KMS-11 (cell line): Measurements from ENCODE around the gene CFAP97D2.
A peak's percentile ranks its signal among the peaks of the same experiment; 100 is the strongest.

Experiments
- H2AFZ ChIP-seq: fragments of 200-600 bp; sonication (generic); 2 replicates; pipeline ENCODE4 v1.6.1; 2016; ENCODE audit warnings: antibody characterized with exemption, mixed run types, low read depth
- H3K27ac ChIP-seq: fragments of 200-600 bp; sonication (generic); 2 replicates; pipeline ENCODE4 v1.6.1; 2016; ENCODE audit warnings: mild to moderate bottlenecking, mixed run types
- H3K27me3 ChIP-seq: fragments of 200-600 bp; sonication (generic); 2 replicates; pipeline ENCODE4 v1.6.1; 2017; ENCODE audit warnings: mild to moderate bottlenecking, low read depth, mixed run types, moderate library complexity; ENCODE audit not compliant: insufficient read depth
- H3K36me3 ChIP-seq: fragments of 200-600 bp; sonication (generic); 2 replicates; pipeline ENCODE4 v1.6.1; 2017; ENCODE audit warnings: mild to moderate bottlenecking, mixed run types; ENCODE audit not compliant: insufficient read depth
- H3K4me1 ChIP-seq: fragments of 200-600 bp; sonication (generic); 2 replicates; pipeline ENCODE4 v1.6.1; 2016; ENCODE audit warnings: mild to moderate bottlenecking, low read depth, mixed run types; ENCODE audit not compliant: poor library complexity, severe bottlenecking
- H3K4me2 ChIP-seq: fragments of 200-600 bp; sonication (generic); 2 replicates; pipeline ENCODE4 v1.7.0; 2016; ENCODE audit warnings: mild to moderate bottlenecking, mixed run types
- H3K4me3 ChIP-seq: fragments of 200-600 bp; sonication (generic); IDR thresholded peaks from 2 replicates; pipeline ENCODE4 v1.6.1; 2017; ENCODE audit warnings: low read depth, low read length, mixed read lengths; ENCODE audit not compliant: insufficient read depth
- H3K79me2 ChIP-seq: fragments of 200-600 bp; sonication (generic); 2 replicates; pipeline ENCODE4 v1.6.1; 2016; ENCODE audit warnings: low read depth, mixed run types; ENCODE audit not compliant: insufficient read depth
- H3K9ac ChIP-seq: fragments of 200-600 bp; sonication (generic); 2 replicates; pipeline ENCODE4 v1.6.1; 2016; ENCODE audit warnings: mild to moderate bottlenecking, mixed run types
- H4K20me1 ChIP-seq: fragments of 200-600 bp; sonication (generic); 2 replicates; pipeline ENCODE4 v1.6.1; 2016; ENCODE audit warnings: mild to moderate bottlenecking, mixed run types; ENCODE audit not compliant: insufficient read depth
- CTCF ChIP-seq: fragments of 200-600 bp; sonication (generic); conservative IDR thresholded peaks from 2 replicates; pipeline ENCODE4 v1.6.1; 2017; ENCODE audit warnings: low read depth, mild to moderate bottlenecking, antibody characterized with exemption, low read length, moderate library complexity, mixed read lengths

The CFAP97D2 gene

GRCh38 chr13:114234645-114235421, 55.8 kb downstream of the CFAP97D2 start, which contains the start of gene CDC16:
CDC16 (plus strand) TSS chr13:114234897; CDS start chr13:114235085, 188 bp downstream.
- Histone ChIP-seq H3K4me2 (peak within 1 kb of the TSS; percentile 100), H3K79me2 (peaks cover 23% of the 10 kb centered on the region), H3K4me1 (peaks cover 25% of the 10 kb centered on the region), H3K27me3 (no peaks in the 10 kb centered on the region), H2AFZ (peak within 1 kb of the TSS; percentile 76), H3K4me3 (peak within 1 kb of the TSS; percentile 45), H3K9ac (peak within 1 kb of the TSS; percentile 90), H3K36me3 (peaks cover 5% of the 10 kb centered on the region; the same call in 1 of the 2 replicates), H4K20me1 (no peaks in the 10 kb centered on the region), H3K27ac (peak within 1 kb of the TSS; percentile 84)
- no peak for TF ChIP-seq CTCF

- H3K4me2 ChIP-seq: peak overlapping the region; percentile 100
- H3K9ac ChIP-seq: peak overlapping the region; percentile 90
- H3K27ac ChIP-seq: peak overlapping the region; percentile 84
- peaks cover 21% of the 10 kb centered on the region for H3K4me1 ChIP-seq
- H4K20me1 ChIP-seq: no peaks in the 10 kb centered on the region
- peaks cover 5% of the 10 kb centered on the region; the same call in 1 of the 2 replicates for H3K36me3 ChIP-seq
- no peaks in the 10 kb centered on the region for H3K27me3 ChIP-seq
- H3K79me2 ChIP-seq: peaks cover 23% of the 10 kb centered on the region
- H2AFZ ChIP-seq: peak overlapping the region; percentile 28; the same call in 1 of the 2 replicates
- TF ChIP-seq CTCF: no peak
- peak overlapping the region; percentile 45 for H3K4me3 ChIP-seq
Observed at GRCh38 chr13:114235697-114236096, 56.6 kb downstream of the CFAP97D2 start.

- Histone ChIP-seq H3K36me3 (peaks cover 5% of the 10 kb centered on the region; the same call in 1 of the 2 replicates), H4K20me1 (no peaks in the 10 kb centered on the region), H3K4me2 (peak overlapping the region; percentile 100), H2AFZ (no peak overlapping the region), H3K27ac (peak overlapping the region; percentile 84; the same call in 1 of the 2 replicates), H3K4me1 (peaks cover 21% of the 10 kb centered on the region), H3K9ac (peak overlapping the region; percentile 90; the same call in 1 of the 2 replicates), H3K79me2 (peaks cover 23% of the 10 kb centered on the region), H3K27me3 (no peaks in the 10 kb centered on the region), H3K4me3 (no peak overlapping the region)
- TF ChIP-seq CTCF: no peak
Observed at GRCh38 chr13:114236227-114236626, 57.2 kb downstream of the CFAP97D2 start.

GRCh38 chr13:114237415-114238112, 58.5 kb downstream of the CFAP97D2 start:
- H3K36me3 ChIP-seq: peaks cover 8% of the 10 kb centered on the region; the same call in 1 of the 2 replicates
- no peak overlapping the region for H2AFZ ChIP-seq
- no peak for TF ChIP-seq CTCF
- no peak overlapping the region for H3K4me2 ChIP-seq
- peaks cover 21% of the 10 kb centered on the region for H3K4me1 ChIP-seq
- no peak overlapping the region for H3K4me3 ChIP-seq
- H3K27me3 ChIP-seq: no peaks in the 10 kb centered on the region
- H3K9ac ChIP-seq: no peak overlapping the region
- H3K27ac ChIP-seq: no peak overlapping the region
- H3K79me2 ChIP-seq: peaks cover 23% of the 10 kb centered on the region
- H4K20me1 ChIP-seq: no peaks in the 10 kb centered on the region
